ENCODE measurements around the gene CPT1C.

Gene CPT1C

GRCh38 chr19:49691243-49692146, 579 bp downstream of the CPT1C start:
- peak overlapping the region; percentile 73 for H3K9ac ChIP-seq (ENCODE audit: low read depth, low read length)
- H3K4me1 ChIP-seq (ENCODE audit: insufficient read depth, low read length), result peaks cover 6% of the 10 kb centered on the region
- 11% methylated on average over 34 of the region's 39 CpGs for WGBS
- H3K27ac ChIP-seq (ENCODE audit: low read depth, low read length), result 0 out of 2 replicates have a peak overlapping the region, but pooled peaks have one; percentile 3
- H3K36me3 ChIP-seq (ENCODE audit: insufficient read depth, low read length), result peaks cover 28% of the 10 kb centered on the region
- H3K4me3 ChIP-seq (ENCODE audit: low read length), result peak overlapping the region; percentile 67
- H3K27me3 ChIP-seq (ENCODE audit: insufficient read depth, low read length), result no peaks in the 10 kb centered on the region
- no peaks in the 10 kb centered on the region for H3K9me3 ChIP-seq (ENCODE audit: insufficient read depth, low read depth, low read length)

GRCh38 chr19:49692147-49692506, 1.2 kb downstream of the CPT1C start:
- no peak overlapping the region for H3K27ac ChIP-seq (ENCODE audit: low read depth, low read length)
- H3K36me3 ChIP-seq (ENCODE audit: insufficient read depth, low read length), result peaks cover 28% of the 10 kb centered on the region
- no peak overlapping the region for H3K9ac ChIP-seq (ENCODE audit: low read depth, low read length)
- H3K27me3 ChIP-seq (ENCODE audit: insufficient read depth, low read length), result no peaks in the 10 kb centered on the region
- WGBS, result 82% methylated on average over 16 of the region's 16 CpGs
- peak overlapping the region; percentile 67 for H3K4me3 ChIP-seq (ENCODE audit: low read length)
- H3K4me1 ChIP-seq (ENCODE audit: insufficient read depth, low read length), result peaks cover 6% of the 10 kb centered on the region
- no peaks in the 10 kb centered on the region for H3K9me3 ChIP-seq (ENCODE audit: insufficient read depth, low read depth, low read length)

DNA sequence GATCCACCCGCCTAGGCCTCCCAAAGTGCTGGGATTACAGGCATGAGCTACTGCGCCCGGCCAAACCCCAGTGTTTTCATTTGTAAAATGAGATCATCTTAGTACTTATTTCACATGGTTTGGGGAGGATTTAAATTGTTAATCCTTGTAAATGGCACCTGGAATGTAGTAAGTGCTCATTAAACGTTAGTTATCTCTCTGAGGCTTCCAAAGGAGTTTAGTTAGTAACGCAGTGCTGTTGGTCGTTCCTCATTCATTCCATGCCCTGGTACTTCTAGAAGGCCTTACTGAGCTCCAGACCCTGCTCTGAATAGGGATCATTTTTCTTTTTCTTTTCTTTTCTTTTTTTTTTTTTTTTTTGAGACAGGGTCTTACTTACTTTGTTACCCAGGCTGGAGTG, 5.2 kb downstream of the CPT1C start:
- H3K9me3 ChIP-seq (ENCODE audit: insufficient read depth, low read depth, low read length), result no peaks in the 10 kb centered on the region
- H3K4me1 ChIP-seq (ENCODE audit: insufficient read depth, low read length), result no peaks in the 10 kb centered on the region
- H3K4me3 ChIP-seq (ENCODE audit: low read length), result no peak overlapping the region
- peaks cover 19% of the 10 kb centered on the region for H3K36me3 ChIP-seq (ENCODE audit: insufficient read depth, low read length)
- 87% methylated on average over 6 of the region's 6 CpGs for WGBS
- H3K9ac ChIP-seq (ENCODE audit: low read depth, low read length), result no peak overlapping the region
- no peak overlapping the region for H3K27ac ChIP-seq (ENCODE audit: low read depth, low read length)
- H3K27me3 ChIP-seq (ENCODE audit: insufficient read depth, low read length), result peaks cover 2% of the 10 kb centered on the region; the same call in 1 of the 2 replicates

DNA sequence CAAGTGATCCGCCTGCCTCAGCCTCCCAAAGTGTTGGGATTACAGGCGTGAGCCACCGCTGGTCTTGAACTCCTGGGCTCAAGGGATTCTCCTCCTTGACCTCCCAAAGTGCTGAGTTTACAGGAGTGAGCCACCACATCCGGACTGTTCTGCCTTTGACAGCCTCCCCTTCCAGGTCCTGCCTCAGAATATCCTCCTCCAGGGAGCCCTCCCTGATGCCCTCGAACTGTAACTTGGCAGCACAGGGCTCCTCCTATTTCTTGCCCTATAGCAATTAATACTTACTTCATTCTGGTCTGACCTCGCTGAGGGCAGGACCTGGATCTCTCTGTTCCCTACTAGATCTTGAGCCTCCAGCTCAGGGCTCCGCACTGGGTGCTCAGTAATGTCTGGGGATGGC, 5.9 kb downstream of the CPT1C start:
- no peak overlapping the region for H3K4me3 ChIP-seq (ENCODE audit: low read length)
- peaks cover 19% of the 10 kb centered on the region for H3K36me3 ChIP-seq (ENCODE audit: insufficient read depth, low read length)

DNA sequence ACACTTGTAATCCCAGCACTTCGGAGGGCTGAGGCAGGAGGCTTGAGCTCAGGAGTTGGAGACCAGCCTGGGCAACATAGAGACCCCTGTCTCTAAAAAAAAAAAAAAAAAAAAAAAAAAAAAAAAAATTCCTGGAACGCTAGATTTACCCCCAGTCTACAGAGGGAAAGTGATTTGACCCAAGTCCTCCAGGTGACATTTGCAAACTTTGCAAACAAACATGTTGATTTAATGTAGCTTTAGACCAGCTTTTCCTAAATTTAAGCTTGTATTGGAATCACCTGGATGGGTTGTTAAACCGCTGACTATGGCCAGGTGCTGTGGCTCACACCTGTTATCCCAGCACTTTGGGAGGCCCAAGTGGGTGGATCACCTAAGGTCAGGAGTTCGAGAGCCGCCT, 8.4 kb downstream of the CPT1C start:
- Histone ChIP-seq H3K4me1 (ENCODE audit: insufficient read depth, low read length) (no peaks in the 10 kb centered on the region), H3K9me3 (ENCODE audit: insufficient read depth, low read depth, low read length) (no peaks in the 10 kb centered on the region), H3K36me3 (ENCODE audit: insufficient read depth, low read length) (peaks cover 11% of the 10 kb centered on the region; the same call in 1 of the 2 replicates), H3K9ac (ENCODE audit: low read depth, low read length) (no peak overlapping the region), H3K27ac (ENCODE audit: low read depth, low read length) (no peak overlapping the region), H3K4me3 (ENCODE audit: low read length) (no peak overlapping the region), H3K27me3 (ENCODE audit: insufficient read depth, low read length) (peaks cover 5% of the 10 kb centered on the region; the same call in 1 of the 2 replicates)
- WGBS, result 88% methylated on average over 5 of the region's 5 CpGs

More for the DNA sequence above, 5.9 kb downstream of the CPT1C start:
- 91% methylated on average over 7 of the region's 7 CpGs for WGBS
- Histone ChIP-seq H3K9me3 (ENCODE audit: insufficient read depth, low read depth, low read length) (no peaks in the 10 kb centered on the region), H3K27me3 (ENCODE audit: insufficient read depth, low read length) (peaks cover 5% of the 10 kb centered on the region; the same call in 1 of the 2 replicates), H3K27ac (ENCODE audit: low read depth, low read length) (no peak overlapping the region), H3K9ac (ENCODE audit: low read depth, low read length) (no peak overlapping the region), H3K4me1 (ENCODE audit: insufficient read depth, low read length) (no peaks in the 10 kb centered on the region)

- H3K4me1 ChIP-seq (ENCODE audit: insufficient read depth, low read length), result no peaks in the 10 kb centered on the region
- no peaks in the 10 kb centered on the region for H3K9me3 ChIP-seq (ENCODE audit: insufficient read depth, low read depth, low read length)
- H3K27me3 ChIP-seq (ENCODE audit: insufficient read depth, low read length), result peaks cover 5% of the 10 kb centered on the region; the same call in 1 of the 2 replicates
- H3K4me3 ChIP-seq (ENCODE audit: low read length), result no peak overlapping the region
- H3K36me3 ChIP-seq (ENCODE audit: insufficient read depth, low read length), result peaks cover 18% of the 10 kb centered on the region
- H3K27ac ChIP-seq (ENCODE audit: low read depth, low read length), result no peak overlapping the region
- H3K9ac ChIP-seq (ENCODE audit: low read depth, low read length), result no peak overlapping the region
- WGBS, result 71% methylated on average over 11 of the region's 11 CpGs
Measured at GRCh38 chr19:49700563-49700962, 9.6 kb downstream of the CPT1C start.

GRCh38 chr19:49701271-49701786, 10.4 kb downstream of the CPT1C start:
- no peak overlapping the region for H3K9ac ChIP-seq (ENCODE audit: low read depth, low read length)
- H3K4me3 ChIP-seq (ENCODE audit: low read length), result peak overlapping the region; percentile 34
- WGBS, result 14% methylated on average over 39 of the region's 40 CpGs
- H3K4me1 ChIP-seq (ENCODE audit: insufficient read depth, low read length), result no peaks in the 10 kb centered on the region
- H3K27me3 ChIP-seq (ENCODE audit: insufficient read depth, low read length), result peaks cover 5% of the 10 kb centered on the region; the same call in 1 of the 2 replicates
- H3K9me3 ChIP-seq (ENCODE audit: insufficient read depth, low read depth, low read length), result no peaks in the 10 kb centered on the region
- no peak overlapping the region for H3K27ac ChIP-seq (ENCODE audit: low read depth, low read length)
- H3K36me3 ChIP-seq (ENCODE audit: insufficient read depth, low read length), result peaks cover 22% of the 10 kb centered on the region

DNA sequence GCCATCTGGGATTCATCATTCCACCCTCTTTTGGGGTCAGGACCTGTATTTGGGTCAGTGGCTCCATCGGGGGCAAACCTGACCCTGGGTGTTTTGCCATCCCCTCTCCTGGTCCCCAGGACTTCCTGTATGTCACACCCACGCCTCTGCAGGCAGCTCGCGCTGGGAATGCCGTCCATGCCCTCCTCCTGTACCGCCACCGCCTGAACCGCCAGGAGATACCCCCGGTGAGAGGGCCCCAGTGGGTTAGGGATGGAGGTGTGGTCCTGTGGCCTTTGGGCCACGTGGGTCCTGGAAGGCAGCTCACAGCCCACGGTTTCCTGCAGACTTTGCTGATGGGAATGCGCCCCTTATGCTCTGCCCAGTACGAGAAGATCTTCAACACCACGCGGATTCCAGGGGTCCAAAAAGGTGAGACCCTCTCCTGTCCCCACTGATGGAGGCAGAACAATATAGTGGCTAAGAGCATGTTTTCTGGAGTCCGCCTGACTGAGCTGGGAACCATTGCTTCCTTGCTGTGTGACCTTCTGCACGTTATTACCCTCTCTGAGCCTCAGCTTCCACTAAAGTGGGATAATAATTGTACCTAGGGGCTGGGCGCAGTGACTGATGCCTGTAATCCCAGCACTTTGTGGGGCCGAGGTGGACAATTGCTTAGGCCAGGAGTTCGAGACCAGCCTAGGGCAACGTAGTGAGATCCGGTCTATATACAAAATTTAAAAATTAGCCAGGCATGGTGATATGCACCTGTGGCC, 14.1 kb downstream of the CPT1C start:
- Histone ChIP-seq H3K4me1 (ENCODE audit: insufficient read depth, low read length) (no peaks in the 10 kb centered on the region), H3K9me3 (ENCODE audit: insufficient read depth, low read depth, low read length) (no peaks in the 10 kb centered on the region), H3K4me3 (ENCODE audit: low read length) (no peak overlapping the region), H3K27ac (ENCODE audit: low read depth, low read length) (no peak overlapping the region), H3K9ac (ENCODE audit: low read depth, low read length) (no peak overlapping the region), H3K36me3 (ENCODE audit: insufficient read depth, low read length) (peaks cover 20% of the 10 kb centered on the region), H3K27me3 (ENCODE audit: insufficient read depth, low read length) (peaks cover 5% of the 10 kb centered on the region; the same call in 1 of the 2 replicates)
- WGBS, result 95% methylated on average over 22 of the region's 22 CpGs

GRCh38 chr19:49705919-49706318, 15.0 kb downstream of the CPT1C start:
- H3K27ac ChIP-seq (ENCODE audit: low read depth, low read length), result no peak overlapping the region
- no peaks in the 10 kb centered on the region for H3K9me3 ChIP-seq (ENCODE audit: insufficient read depth, low read depth, low read length)
- 94% methylated on average over 16 of the region's 16 CpGs for WGBS
- no peak overlapping the region for H3K4me3 ChIP-seq (ENCODE audit: low read length)
- peaks cover 27% of the 10 kb centered on the region for H3K36me3 ChIP-seq (ENCODE audit: insufficient read depth, low read length)
- peaks cover 5% of the 10 kb centered on the region; the same call in 1 of the 2 replicates for H3K27me3 ChIP-seq (ENCODE audit: insufficient read depth, low read length)
- H3K4me1 ChIP-seq (ENCODE audit: insufficient read depth, low read length), result no peaks in the 10 kb centered on the region
- H3K9ac ChIP-seq (ENCODE audit: low read depth, low read length), result no peak overlapping the region

GRCh38 chr19:49710372-49710951, 19.5 kb downstream of the CPT1C start:
- no peak overlapping the region for H3K4me3 ChIP-seq (ENCODE audit: low read length)
- H3K4me1 ChIP-seq (ENCODE audit: insufficient read depth, low read length), result no peaks in the 10 kb centered on the region
- 93% methylated on average over 20 of the region's 20 CpGs for WGBS
- H3K27ac ChIP-seq (ENCODE audit: low read depth, low read length), result no peak overlapping the region
- H3K27me3 ChIP-seq (ENCODE audit: insufficient read depth, low read length), result no peaks in the 10 kb centered on the region
- no peaks in the 10 kb centered on the region for H3K9me3 ChIP-seq (ENCODE audit: insufficient read depth, low read depth, low read length)
- no peak overlapping the region for H3K9ac ChIP-seq (ENCODE audit: low read depth, low read length)
- peaks cover 26% of the 10 kb centered on the region for H3K36me3 ChIP-seq (ENCODE audit: insufficient read depth, low read length)
